Activated CD4-positive, alpha-beta T cell treated with anti-CD3 and anti-CD28 coated beads, Interleukin-2, amount 10 ng/mL, durations not matched to agents 7 days and 5 days (primary cell): ENCODE data around the gene SFSWAP. TPM values are rescaled to one million over a fixed set of nuclear protein-coding genes. Genes with fewer than 3 reads are reported as not detected.
A peak's percentile ranks its signal among the peaks of the same experiment; 100 is the strongest.

Experiments
- CTCF ChIA-PET: fragments of 350-600 bp; sonication (Branson Sonifier 250); formaldehyde crosslinking; loops from one replicate; lab custom pipeline; 2021; ENCODE audit warnings: antibody characterized with exemption; lab: Charles Lee
- POLR2A ChIA-PET: fragments of 350-600 bp; sonication (Branson Sonifier 250); formaldehyde crosslinking; loops from one replicate; lab custom pipeline; 2021; ENCODE audit warnings: antibody characterized with exemption; lab: Charles Lee
- DNase-seq: peaks from one replicate; pipeline ENCODE4 v3.0.0-alpha.2; 2020
- H3K27ac Mint-ChIP-seq: one replicate; pipeline ENCODE4 v1.8.0; 2021; ENCODE audit warnings: mild to moderate bottlenecking, moderate library complexity, mixed read lengths
- H3K27me3 Mint-ChIP-seq: one replicate; pipeline ENCODE4 v1.8.0; 2021; ENCODE audit warnings: mixed read lengths
- H3K36me3 Mint-ChIP-seq: one replicate; pipeline ENCODE4 v1.8.0; 2021; ENCODE audit warnings: low read depth, mixed read lengths
- H3K4me1 Mint-ChIP-seq: one replicate; pipeline ENCODE4 v1.8.0; 2021; ENCODE audit warnings: mixed read lengths
- H3K4me3 Mint-ChIP-seq: one replicate; pipeline ENCODE4 v1.8.0; 2021; ENCODE audit warnings: mild to moderate bottlenecking, moderate library complexity, mixed read lengths
- H3K9me3 Mint-ChIP-seq: one replicate; pipeline ENCODE4 v1.8.0; 2021; ENCODE audit warnings: mixed read lengths
- total RNA-seq, 2 experiments: library from RNA; stranded (reverse); gene quantifications; one replicate each; pipeline ENCODE4 v1.2.3, GENCODE V29; 2021

Gene SFSWAP
- total RNA-seq, 2 experiments from 2014 or later = 51.4 to 59.0 TPM

DNA sequence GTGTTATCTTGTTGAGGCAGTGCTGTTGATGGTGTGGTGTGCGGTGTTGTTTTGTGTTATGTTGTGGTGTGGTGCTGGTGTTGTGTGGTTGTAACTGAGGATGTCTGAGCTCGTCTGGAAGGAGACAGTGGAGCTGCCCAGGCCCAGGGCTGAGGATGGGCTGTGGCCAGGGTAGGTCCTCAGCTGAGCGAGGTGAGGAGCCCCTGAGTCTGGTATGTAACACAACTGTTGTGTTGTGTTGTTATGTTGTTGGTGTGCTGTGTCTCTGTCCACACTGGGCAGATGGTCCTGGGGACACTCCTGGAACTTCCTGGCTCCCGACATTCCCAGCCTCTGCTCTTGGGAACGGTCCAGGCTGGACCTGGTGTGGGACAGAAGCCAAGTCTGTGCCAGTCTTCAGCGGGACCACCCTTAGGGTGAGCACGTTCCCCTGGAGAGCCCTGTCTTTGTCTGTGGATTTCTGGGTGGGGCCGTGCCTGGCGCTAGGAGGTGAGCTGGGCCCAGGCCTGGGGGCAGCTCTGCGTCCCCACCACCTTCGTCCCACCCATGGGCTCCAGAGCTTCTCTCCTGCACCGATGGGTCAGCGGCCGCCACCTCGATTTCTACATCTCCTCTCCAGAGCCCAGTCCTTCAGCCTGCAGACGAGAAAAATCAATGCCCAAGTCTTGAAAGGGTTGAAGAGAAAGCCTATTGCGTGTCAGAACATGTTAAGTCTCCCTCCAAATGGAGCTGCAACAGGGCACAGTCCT lies 27.4 kb upstream of the SFSWAP start:
- ChIA-PET POLR2A (no interaction called here), CTCF (interaction anchor here (0.6 to 0.7 kb wide), 2 partner anchors 26 to 210 kb away, joined by 3 read pairs; no protein-coding TSS in a partner anchor)
- H3K9me3 Mint-ChIP-seq = peaks cover 11% of the 10 kb centered on the region
- DNase-seq = no peak
- no peaks in the 10 kb centered on the region for H3K27me3 Mint-ChIP-seq
- H3K4me1 Mint-ChIP-seq = peaks cover 9% of the 10 kb centered on the region
- H3K36me3 Mint-ChIP-seq = no peaks in the 10 kb centered on the region
- no peak overlapping the region for H3K4me3 Mint-ChIP-seq
- H3K27ac Mint-ChIP-seq = peak overlapping the region; percentile 81

DNA sequence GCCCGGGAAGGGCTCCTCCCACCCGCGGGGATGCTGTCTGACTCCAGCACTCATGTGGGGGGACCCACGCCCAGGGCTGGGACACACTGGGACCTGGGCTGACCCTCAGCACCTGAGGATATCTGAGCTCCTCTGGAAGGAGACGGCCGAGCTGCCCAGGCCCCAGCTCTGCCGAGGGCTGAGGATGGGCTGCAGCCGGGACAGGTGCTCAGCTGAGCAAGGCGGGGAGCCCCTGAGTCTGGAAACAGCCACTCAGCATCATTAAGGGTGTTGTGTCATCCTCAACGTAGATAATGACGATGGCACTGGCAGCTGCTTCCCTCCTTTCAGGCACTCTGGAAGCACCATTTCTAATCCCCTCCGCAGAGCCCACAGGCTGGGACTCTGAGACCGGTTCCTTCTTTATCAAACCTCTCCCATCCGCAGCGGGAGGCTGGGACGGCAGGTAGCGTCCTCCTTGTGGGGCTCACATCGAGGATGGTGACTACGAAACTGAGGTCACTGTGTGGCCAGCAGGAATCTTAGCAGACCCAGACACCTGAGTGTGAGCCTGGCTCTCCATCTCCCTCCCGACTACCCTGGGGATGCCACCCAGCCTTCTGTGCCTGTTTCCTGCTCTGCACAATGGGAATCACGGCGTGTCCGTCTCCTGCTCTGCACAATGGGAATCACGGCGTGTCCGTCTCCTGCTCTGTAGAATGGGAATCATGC lies 26.7 kb upstream of the SFSWAP start:
- Mint-ChIP-seq H3K27me3 (no peaks in the 10 kb centered on the region), H3K9me3 (peaks cover 15% of the 10 kb centered on the region), H3K4me1 (peaks cover 9% of the 10 kb centered on the region), H3K27ac (no peak overlapping the region), H3K4me3 (no peak overlapping the region), H3K36me3 (no peaks in the 10 kb centered on the region)
- ChIA-PET CTCF (interaction anchor here (0.6 to 0.7 kb wide), 2 partner anchors 25 to 209 kb away, joined by 3 read pairs; no protein-coding TSS in a partner anchor), POLR2A (no interaction called here)
- no peak for DNase-seq

DNA sequence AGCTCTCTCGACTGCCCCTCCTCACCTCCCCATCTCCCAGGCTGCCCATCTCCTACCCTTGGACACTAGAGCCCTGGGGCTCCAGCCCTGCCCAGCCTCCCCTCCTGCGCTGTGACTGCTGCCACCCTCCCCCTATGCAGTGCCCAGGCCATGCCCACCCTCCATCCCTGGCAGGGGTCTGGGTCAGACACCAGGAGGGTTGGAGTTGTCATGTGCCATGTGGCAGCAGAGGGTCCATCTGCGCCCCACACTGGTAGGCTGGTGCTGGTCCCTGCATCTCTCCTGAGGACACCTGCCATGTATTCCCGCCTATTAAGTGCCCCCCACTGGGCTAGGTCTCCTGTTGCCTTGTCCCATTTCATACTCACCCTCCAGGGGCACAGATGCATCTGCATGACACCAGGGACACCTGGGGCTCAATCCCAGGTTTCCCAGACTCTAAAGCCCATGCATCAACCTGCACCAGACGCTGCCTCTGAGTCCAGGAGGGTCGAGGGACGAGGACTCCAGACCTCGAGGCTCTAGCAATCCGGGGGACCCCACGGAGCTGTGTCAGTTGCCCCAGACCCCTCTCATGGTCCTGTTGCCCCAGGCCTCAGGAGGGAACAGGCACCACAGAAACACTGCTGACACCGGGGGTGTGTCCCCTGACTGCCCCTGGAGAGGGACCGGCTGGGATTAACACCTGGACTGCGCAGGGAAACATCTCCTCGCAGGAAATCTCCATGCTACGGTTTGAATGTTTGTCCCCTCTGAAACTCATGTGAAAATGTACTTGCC lies 23.4 kb upstream of the SFSWAP start:
- POLR2A ChIA-PET = no interaction called here
- Mint-ChIP-seq H3K27ac (no peak overlapping the region), H3K36me3 (no peaks in the 10 kb centered on the region), H3K4me1 (peaks cover 6% of the 10 kb centered on the region), H3K4me3 (no peak overlapping the region), H3K9me3 (peaks cover 15% of the 10 kb centered on the region), H3K27me3 (no peaks in the 10 kb centered on the region)
- CTCF ChIA-PET = no interaction called here
- no peak for DNase-seq

DNA sequence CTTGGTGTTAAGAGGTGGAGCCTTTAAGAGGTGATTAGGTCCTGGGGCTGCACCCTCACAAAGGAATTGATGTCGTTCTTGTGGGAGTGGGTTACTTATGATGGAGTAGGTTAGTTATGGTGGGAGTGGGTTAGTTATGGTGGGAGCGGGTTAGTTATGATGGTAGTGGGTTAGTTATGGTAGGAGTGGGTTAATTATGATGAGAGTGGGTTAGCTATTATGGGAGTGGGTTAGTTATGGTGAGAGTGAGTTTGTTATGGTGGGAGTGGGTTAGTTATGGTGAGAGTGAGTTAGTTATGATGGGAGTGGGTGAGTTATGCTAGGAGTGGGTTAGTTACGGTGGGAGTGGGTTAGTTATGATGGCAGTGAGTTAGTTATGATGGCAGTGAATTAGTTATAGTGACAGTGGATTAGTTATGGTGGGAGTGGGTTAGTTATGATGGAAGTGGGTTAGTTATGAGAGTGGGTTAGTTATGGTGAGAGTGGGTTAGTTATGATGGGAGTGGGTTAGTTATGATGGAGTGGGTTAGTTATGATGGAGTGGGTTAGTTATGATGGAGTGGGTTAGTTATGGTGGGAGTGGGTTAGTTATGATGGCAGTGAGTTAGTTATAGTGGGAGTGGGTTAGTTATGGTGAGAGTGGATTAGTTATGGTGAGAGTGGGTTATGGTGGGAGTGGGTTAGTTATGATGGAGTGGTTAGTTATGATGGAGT lies 22.6 kb upstream of the SFSWAP start:
- Mint-ChIP-seq H3K9me3 (peaks cover 9% of the 10 kb centered on the region), H3K4me1 (no peaks in the 10 kb centered on the region), H3K27ac (no peak overlapping the region), H3K4me3 (no peak overlapping the region), H3K27me3 (no peaks in the 10 kb centered on the region), H3K36me3 (no peaks in the 10 kb centered on the region)
- ChIA-PET POLR2A (no interaction called here), CTCF (no interaction called here)
- no peak for DNase-seq

DNA sequence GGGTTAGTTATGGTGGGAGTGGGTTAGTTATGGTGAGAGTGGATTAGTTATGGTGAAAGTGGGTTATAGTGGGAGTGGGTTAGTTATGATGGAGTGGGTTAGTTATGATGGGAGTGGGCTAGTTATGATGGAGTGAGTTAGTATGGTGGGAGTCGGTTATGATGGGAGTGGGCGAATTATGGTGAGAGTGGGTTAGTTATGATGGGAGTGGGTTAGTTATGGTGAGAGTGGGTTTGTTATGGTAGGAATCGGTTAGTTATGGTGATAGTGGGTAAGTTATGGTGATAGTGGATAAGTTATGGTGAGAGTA lies 22.1 kb upstream of the SFSWAP start:
- H3K27me3 Mint-ChIP-seq = no peaks in the 10 kb centered on the region
- POLR2A ChIA-PET = no interaction called here

DNA sequence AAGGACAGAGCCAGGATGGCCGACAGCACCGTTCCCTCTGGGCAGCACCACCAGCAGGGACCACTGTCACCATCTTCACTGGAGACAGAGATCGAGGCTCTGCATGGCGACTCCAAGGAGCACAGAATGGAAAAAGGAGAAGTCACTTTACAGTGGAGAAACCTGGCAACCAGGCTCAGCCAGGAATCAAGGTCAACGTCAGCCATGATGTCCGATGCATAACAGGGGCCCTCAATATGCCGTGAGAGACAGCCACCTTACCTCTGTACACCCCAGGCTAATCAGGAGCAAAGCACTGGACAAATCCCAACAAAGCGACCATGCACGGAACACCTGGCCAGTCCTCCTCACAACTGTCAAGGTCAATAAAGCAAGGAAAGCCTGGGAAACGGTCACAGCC lies 20.6 kb upstream of the SFSWAP start:
- no peak overlapping the region for H3K27ac Mint-ChIP-seq
- H3K36me3 Mint-ChIP-seq = no peaks in the 10 kb centered on the region
- no peaks in the 10 kb centered on the region for H3K4me1 Mint-ChIP-seq
- DNase-seq = no peak
- peaks cover 9% of the 10 kb centered on the region for H3K9me3 Mint-ChIP-seq
- no peak overlapping the region for H3K4me3 Mint-ChIP-seq
- ChIA-PET CTCF (no interaction called here), POLR2A (no interaction called here)
- H3K27me3 Mint-ChIP-seq = no peaks in the 10 kb centered on the region

More for the DNA sequence above, 22.1 kb upstream of the SFSWAP start:
- H3K4me1 Mint-ChIP-seq = no peaks in the 10 kb centered on the region
- CTCF ChIA-PET = no interaction called here
- H3K9me3 Mint-ChIP-seq = peaks cover 9% of the 10 kb centered on the region
- H3K4me3 Mint-ChIP-seq = no peak overlapping the region
- no peaks in the 10 kb centered on the region for H3K36me3 Mint-ChIP-seq
- no peak overlapping the region for H3K27ac Mint-ChIP-seq
- no peak for DNase-seq

DNA sequence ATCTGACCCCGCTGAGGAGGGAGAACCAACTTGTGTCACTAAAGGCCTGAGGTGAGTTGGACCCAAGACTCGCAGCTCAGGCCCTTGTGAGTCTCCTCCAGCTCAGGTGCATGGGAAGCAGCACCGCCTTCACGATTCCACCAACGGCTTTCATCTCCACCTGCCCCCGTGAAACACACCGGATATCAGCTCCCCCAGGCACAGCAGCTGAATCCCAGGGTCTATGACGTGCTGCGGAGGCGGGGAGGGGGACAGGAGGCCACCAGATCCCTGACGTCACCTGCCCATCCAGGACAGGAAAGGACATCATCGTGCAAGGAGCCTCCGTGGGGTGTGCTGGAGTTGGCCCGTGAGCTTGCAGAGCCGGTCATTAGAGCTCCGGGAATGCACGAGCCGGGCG lies 18.5 kb upstream of the SFSWAP start:
- no peak overlapping the region for H3K4me3 Mint-ChIP-seq
- no peaks in the 10 kb centered on the region for H3K36me3 Mint-ChIP-seq
- ChIA-PET CTCF (interaction anchor here (1.0 kb wide), 1 partner anchor 14 kb away, joined by 3 read pairs; no protein-coding TSS in a partner anchor), POLR2A (no interaction called here)
- DNase-seq = no peak
- H3K9me3 Mint-ChIP-seq = peaks cover 9% of the 10 kb centered on the region
- no peaks in the 10 kb centered on the region for H3K27me3 Mint-ChIP-seq
- H3K27ac Mint-ChIP-seq = no peak overlapping the region
- no peaks in the 10 kb centered on the region for H3K4me1 Mint-ChIP-seq

DNA sequence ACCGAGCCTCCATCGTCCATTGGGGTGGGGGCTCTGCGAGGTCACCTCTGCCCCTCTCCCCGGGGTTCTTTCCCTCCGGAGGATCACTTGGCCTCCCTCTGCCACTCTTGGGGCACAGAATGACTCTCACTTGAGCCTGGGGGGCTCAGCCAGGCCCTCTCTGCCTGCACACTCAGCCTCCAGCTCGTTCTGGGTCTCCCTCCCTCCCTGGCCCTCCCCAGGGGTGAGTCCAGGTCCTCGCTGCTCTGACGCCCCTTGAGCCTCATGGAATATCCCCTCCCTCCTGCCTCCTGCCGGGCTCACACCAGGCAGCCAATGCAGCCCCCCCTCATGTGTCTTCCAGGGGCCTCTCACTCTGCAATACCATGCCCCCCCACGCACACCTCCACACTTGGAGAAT lies 17.7 kb upstream of the SFSWAP start:
- CTCF ChIA-PET = interaction anchor here (1.0 kb wide), 1 partner anchor 14 kb away, joined by 3 read pairs; no protein-coding TSS in a partner anchor
- Mint-ChIP-seq H3K4me3 (no peak overlapping the region), H3K9me3 (peaks cover 7% of the 10 kb centered on the region), H3K27ac (no peak overlapping the region), H3K36me3 (no peaks in the 10 kb centered on the region), H3K4me1 (no peaks in the 10 kb centered on the region), H3K27me3 (no peaks in the 10 kb centered on the region)
- POLR2A ChIA-PET = no interaction called here
- no peak for DNase-seq

DNA sequence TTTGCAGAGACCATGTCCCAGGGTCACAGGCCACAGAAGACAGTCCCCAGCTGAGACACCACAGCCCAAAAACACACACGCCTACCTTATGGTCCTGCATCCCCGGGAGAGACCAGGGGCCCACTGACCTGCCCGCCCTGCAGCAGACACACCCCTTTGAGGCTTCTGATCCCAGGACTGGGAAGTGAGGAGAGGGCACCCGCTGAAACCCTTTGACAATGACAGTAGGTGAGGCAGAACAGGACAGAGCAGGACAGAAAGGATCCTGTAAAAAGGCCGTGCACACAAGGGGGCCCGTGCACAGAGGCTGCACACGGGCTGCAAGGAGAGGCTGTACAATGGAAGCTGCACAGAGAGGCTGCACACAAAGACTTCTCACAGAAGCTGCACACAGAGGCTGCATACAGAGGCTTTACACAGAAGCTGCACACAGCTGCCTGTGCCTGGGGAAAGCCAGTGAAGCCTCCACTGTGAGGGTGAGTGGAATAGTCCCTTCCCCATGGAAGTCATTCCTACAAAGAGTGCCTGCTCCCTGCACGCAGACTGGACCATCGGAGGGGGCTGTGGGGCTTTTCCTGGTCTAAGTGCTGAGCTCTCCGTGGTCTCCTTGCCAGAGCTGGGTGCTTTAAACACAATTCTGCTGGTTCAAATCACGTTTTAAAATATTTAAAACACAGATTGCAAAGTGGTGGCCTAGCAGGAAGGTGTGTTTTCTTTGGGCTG lies 16.6 kb upstream of the SFSWAP start:
- Mint-ChIP-seq H3K9me3 (no peaks in the 10 kb centered on the region), H3K36me3 (no peaks in the 10 kb centered on the region), H3K4me3 (no peak overlapping the region), H3K27ac (no peak overlapping the region), H3K27me3 (no peaks in the 10 kb centered on the region), H3K4me1 (no peaks in the 10 kb centered on the region)
- ChIA-PET CTCF (interaction anchor here (0.7 kb wide), 1 partner anchor 105 kb away, joined by 3 read pairs; no protein-coding TSS in a partner anchor), POLR2A (no interaction called here)
- no peak for DNase-seq

DNA sequence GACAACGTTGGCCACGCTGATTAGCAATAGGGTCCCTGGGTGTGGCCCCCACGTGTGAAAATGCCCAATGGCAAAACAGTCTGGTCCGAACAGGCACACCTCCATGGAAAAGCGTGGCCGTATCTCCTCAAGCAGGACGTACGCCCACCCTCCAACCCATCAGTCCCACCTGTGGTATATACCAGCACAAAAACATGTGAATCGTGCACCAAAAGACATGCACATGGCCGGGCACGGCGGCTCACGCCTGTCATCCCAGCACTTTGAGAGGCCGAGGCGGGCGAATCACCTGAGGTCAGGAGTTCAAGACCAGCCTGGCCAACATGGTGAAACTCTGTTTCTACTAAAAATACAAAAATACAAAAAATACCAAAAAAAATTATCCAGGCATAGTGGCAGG lies 14.9 kb upstream of the SFSWAP start:
- H3K9me3 Mint-ChIP-seq = peaks cover 2% of the 10 kb centered on the region
- H3K36me3 Mint-ChIP-seq = no peaks in the 10 kb centered on the region
- no peaks in the 10 kb centered on the region for H3K27me3 Mint-ChIP-seq
- H3K27ac Mint-ChIP-seq = no peak overlapping the region
- DNase-seq = no peak
- H3K4me1 Mint-ChIP-seq = peaks cover 2% of the 10 kb centered on the region
- ChIA-PET CTCF (no interaction called here), POLR2A (no interaction called here)
- no peak overlapping the region for H3K4me3 Mint-ChIP-seq

DNA sequence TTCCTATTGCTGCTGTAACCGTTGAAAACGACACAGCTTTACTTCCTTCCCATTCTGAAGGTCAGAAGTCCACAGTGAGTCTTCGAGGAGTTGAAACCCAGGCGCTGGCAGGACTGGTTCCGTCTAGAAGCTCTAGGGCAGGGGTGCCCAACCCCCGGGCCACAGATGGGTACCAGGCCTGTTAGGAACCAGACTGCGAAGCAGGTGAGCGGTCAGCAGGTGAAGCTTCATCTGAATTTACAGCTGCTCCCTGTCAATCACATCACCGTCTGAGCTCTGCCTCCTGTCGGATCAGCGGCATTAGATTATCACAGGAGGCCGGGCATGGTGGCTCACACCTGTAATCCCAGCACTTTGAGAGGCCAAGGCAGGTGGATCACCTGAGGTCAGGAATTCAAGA lies 12.6 kb upstream of the SFSWAP start:
- ChIA-PET POLR2A (no interaction called here), CTCF (no interaction called here)
- peaks cover 2% of the 10 kb centered on the region for H3K4me1 Mint-ChIP-seq
- no peaks in the 10 kb centered on the region for H3K27me3 Mint-ChIP-seq
- no peaks in the 10 kb centered on the region for H3K36me3 Mint-ChIP-seq
- DNase-seq = no peak
- H3K4me3 Mint-ChIP-seq = no peak overlapping the region
- peaks cover 2% of the 10 kb centered on the region for H3K9me3 Mint-ChIP-seq
- H3K27ac Mint-ChIP-seq = no peak overlapping the region

DNA sequence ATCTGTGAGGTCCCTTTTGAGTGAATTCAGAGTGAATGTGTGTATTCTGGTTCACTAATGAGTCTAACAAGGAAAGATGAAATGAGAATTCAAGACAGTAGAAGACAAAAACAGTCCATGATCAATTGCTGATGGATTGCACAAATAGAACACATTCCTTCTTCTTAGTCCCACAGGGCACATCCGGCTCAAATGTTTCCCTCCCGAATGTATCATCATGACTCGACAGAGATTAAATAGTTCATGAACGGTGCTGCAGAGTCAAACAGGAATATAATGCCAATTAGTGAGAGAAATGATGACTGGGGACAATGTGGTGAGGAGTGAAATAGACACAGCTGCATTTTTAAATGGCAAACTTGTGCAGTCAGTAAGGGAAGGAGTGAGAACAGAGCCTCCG lies 11.5 kb upstream of the SFSWAP start:
- DNase-seq = no peak
- Mint-ChIP-seq H3K27ac (no peak overlapping the region), H3K4me1 (peaks cover 2% of the 10 kb centered on the region), H3K36me3 (no peaks in the 10 kb centered on the region), H3K27me3 (no peaks in the 10 kb centered on the region), H3K4me3 (no peak overlapping the region), H3K9me3 (peaks cover 5% of the 10 kb centered on the region)
- ChIA-PET CTCF (interaction anchor here (1.0 kb wide), 1 partner anchor 10 kb away, joined by 3 read pairs; no protein-coding TSS in a partner anchor), POLR2A (no interaction called here)
